GM06990 (cell line): ENCODE data around the gene FHAD1.

Experiments used
- DNase-seq: peaks from one replicate; pipeline ENCODE4 v3.0.0-alpha.2; 2011; ENCODE audit not compliant: insufficient read length; ENCODE audit errors: extremely low read depth
- H3K27me3 ChIP-seq: replicated peaks from 2 replicates; pipeline ENCODE4 v1.6.0; 2011; ENCODE audit warnings: low read length; ENCODE audit not compliant: control insufficient read depth, insufficient read depth
- H3K36me3 ChIP-seq: 2 replicates; pipeline ENCODE4 v1.5.1; 2011; ENCODE audit warnings: low read length; ENCODE audit not compliant: control insufficient read depth, insufficient read depth
- H3K4me3 ChIP-seq: replicated peaks from 2 replicates; pipeline ENCODE4 v1.5.1; 2011; ENCODE audit warnings: low read depth, mild to moderate bottlenecking, control low read depth, low read length
- CTCF ChIP-seq: IDR thresholded peaks from 2 replicates; pipeline ENCODE4 v1.5.1; 2011; ENCODE audit warnings: low read length, control low read depth, mild to moderate bottlenecking, inconsistent platforms; ENCODE audit not compliant: insufficient read depth, poor library complexity, severe bottlenecking

The FHAD1 gene

GRCh38 chr1:15345705-15346345 lies 98.8 kb downstream of the FHAD1 start:
- no peak overlapping the region for H3K4me3 ChIP-seq
- no peaks in the 10 kb centered on the region; the same call in 1 of the 2 replicates for H3K27me3 ChIP-seq
- peak; percentile 58 for DNase-seq
- no peaks in the 10 kb centered on the region for H3K36me3 ChIP-seq
- no peak for TF ChIP-seq CTCF

GRCh38 chr1:15346346-15347030 lies 99.5 kb downstream of the FHAD1 start:
- no peak for DNase-seq
- no peak for TF ChIP-seq CTCF
- no peak overlapping the region for H3K4me3 ChIP-seq

GRCh38 chr1:15347182-15347581 lies 100.2 kb downstream of the FHAD1 start:
- no peak overlapping the region for H3K4me3 ChIP-seq
- DNase-seq = no peak
- TF ChIP-seq CTCF = no peak
- H3K36me3 ChIP-seq = no peaks in the 10 kb centered on the region
- no peaks in the 10 kb centered on the region; the same call in 1 of the 2 replicates for H3K27me3 ChIP-seq

More at GRCh38 chr1:15346346-15347030, 99.5 kb downstream of the FHAD1 start:
- H3K27me3 ChIP-seq = no peaks in the 10 kb centered on the region; the same call in 1 of the 2 replicates
- no peaks in the 10 kb centered on the region for H3K36me3 ChIP-seq

- DNase-seq = no peak
- H3K36me3 ChIP-seq = no peaks in the 10 kb centered on the region
- H3K4me3 ChIP-seq = no peak overlapping the region
- no peak for TF ChIP-seq CTCF
- H3K27me3 ChIP-seq = peaks cover 2% of the 10 kb centered on the region
These were observed 101.6 kb downstream of the FHAD1 start for GRCh38 chr1:15348648-15349047.

- peaks cover 2% of the 10 kb centered on the region for H3K27me3 ChIP-seq
- no peak for DNase-seq
- H3K4me3 ChIP-seq = no peak overlapping the region
- H3K36me3 ChIP-seq = no peaks in the 10 kb centered on the region
- no peak for TF ChIP-seq CTCF
These were observed 102.1 kb downstream of the FHAD1 start for GRCh38 chr1:15349133-15349532.
